ENCODE data around the gene GOLGA8G.
"Not testable (repeated sequence)": the region's sequence is repeated elsewhere in the genome, so short reads cannot be mapped to it uniquely, and the experiment has no call there.

The GOLGA8G gene, protein sequence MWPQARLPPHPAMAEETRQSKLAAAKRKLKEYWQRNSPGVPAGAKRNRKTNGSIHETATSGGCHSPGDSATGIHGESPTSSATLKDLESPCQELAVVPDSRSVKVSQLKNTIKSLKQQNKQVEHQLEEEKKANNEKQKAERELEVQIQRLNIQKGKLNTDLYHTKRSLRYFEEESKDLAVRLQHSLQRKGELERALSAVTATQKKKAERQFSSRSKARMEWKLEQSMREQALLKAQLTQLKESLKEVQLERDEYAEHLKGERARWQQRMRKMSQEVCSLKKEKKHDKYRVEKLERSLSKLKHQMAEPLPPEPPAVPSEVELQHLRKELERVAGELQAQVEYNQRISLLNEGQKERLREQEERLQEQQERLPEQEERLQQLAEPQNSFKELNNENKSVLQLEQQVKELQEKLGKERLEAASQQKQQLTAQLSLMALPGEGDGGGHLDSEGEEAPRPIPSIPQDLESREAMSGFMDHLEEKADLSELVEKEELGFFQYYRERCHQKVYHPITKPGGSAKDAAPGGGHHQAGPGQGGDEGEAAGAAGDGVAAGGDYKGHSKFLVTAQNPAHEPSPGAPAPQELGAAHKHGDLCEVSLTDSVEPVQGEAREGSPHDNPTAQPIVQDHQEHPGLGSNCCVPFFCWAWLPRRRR

DNA sequence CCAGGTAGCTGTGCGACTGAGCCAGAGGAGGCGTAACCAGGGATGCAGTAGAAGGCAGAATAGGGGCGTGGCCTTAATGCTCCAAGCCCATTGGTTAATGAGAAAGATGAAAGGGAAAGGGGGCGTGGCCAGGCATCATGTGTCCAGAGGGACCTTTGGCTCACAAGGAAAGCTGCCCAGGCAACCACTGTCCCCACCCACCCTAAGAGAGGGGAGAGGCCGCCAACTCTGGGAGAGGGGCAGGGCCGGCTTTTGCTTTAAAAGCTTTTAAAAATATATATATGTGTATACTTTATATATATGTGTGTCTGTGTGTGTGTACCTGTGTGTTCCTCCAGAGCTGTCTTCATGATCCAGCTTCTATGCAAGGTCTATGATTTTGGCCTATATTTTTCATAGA is at the start of gene GOLGA8G:
GOLGA8G (minus strand) TSS at position 18 of the 400 bp plus-strand sequence. CDS start 62 bp downstream, outside the sequence.
- not testable (repeated sequence) for H3K36me3 ChIP-seq (ENCODE audit: insufficient read depth, low read depth, low read length); H3K27me3 ChIP-seq (ENCODE audit: insufficient read depth, low read length); H3K4me3 ChIP-seq (ENCODE audit: low read length); H3K9me3 ChIP-seq (ENCODE audit: insufficient read depth, low read depth, low read length); H3K27ac ChIP-seq (ENCODE audit: low read length); H3K4me1 ChIP-seq (ENCODE audit: insufficient read depth, low read length); H3K9ac ChIP-seq (ENCODE audit: low read depth, low read length)

DNA sequence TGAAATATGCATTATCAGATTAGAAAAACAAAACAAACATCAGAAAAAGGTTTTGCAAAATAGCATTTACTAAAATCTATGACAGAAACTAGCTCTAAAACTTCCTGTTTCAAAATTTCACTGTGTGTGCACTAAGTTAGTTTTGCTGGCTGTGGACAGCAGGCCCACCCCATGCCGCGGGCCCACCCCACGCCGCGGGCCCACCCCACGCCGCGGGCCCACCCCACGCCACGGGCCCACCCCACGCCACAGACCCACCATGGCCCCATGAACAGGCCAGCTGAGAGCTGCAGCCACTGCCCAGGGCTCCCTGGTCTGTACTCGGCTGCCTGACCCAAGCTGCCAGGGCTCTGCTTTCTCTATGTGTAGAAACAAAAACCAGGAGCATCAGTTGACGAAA is 40.6 kb upstream of the GOLGA8G start:
- not testable (repeated sequence) for H3K9ac ChIP-seq (ENCODE audit: low read depth, low read length); H3K4me1 ChIP-seq (ENCODE audit: insufficient read depth, low read length); H3K4me3 ChIP-seq (ENCODE audit: low read length); H3K27me3 ChIP-seq (ENCODE audit: insufficient read depth, low read length); H3K27ac ChIP-seq (ENCODE audit: low read length); H3K36me3 ChIP-seq (ENCODE audit: insufficient read depth, low read depth, low read length); H3K9me3 ChIP-seq (ENCODE audit: insufficient read depth, low read depth, low read length)

DNA sequence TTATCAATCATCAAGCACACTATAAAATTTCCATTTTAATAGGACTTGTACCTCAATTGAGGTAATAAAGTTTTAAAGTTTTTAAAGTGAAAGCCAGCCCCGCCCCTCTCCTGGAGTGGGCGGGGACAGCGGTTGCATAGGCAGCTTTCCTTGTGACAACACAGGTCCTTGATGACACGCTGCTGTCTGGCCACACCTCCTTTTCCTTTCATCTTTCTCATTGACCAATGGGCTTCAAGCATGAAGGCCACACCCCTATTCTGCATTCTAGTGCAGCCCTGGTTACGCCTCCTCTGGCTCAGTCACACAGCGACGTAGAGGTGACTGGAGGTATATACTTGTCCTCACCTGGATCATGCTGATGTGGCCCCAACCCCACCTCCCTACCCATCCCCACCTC is 20.5 kb upstream of the GOLGA8G start, which contains the start of gene GOLGA6L25:
GOLGA6L25 (plus strand) TSS at position 301 of the 400 bp plus-strand sequence; CDS start at position 362, 61 bp downstream.
- not testable (repeated sequence) for H3K27me3 ChIP-seq (ENCODE audit: insufficient read depth, low read length); H3K4me3 ChIP-seq (ENCODE audit: low read length); H3K36me3 ChIP-seq (ENCODE audit: insufficient read depth, low read depth, low read length)

DNA sequence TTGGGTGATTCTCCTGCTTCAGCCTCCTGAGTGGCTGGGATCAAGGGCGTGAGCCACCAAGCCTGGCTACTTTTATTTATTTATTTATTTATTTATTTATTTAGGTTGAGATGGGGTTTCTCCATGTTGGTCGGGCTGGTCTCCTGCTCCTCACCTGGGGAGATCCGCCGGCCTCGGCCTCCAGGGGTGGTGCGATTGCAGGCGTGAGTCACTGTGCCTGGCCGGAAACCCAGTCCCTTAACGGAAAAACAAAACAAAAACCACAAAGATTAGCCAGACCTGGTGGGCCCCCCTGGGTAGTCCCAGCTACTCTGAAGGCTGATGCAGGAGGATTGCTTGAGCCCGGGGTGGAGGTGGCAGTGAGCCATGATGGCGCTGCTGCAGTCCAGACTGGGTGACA is 17.6 kb downstream of the GOLGA8G start:
- H3K27me3 ChIP-seq (ENCODE audit: insufficient read depth, low read length); H3K4me1 ChIP-seq (ENCODE audit: insufficient read depth, low read length); H3K27ac ChIP-seq (ENCODE audit: low read length); H3K4me3 ChIP-seq (ENCODE audit: low read length); H3K9ac ChIP-seq (ENCODE audit: low read depth, low read length); H3K36me3 ChIP-seq (ENCODE audit: insufficient read depth, low read depth, low read length); H3K9me3 ChIP-seq (ENCODE audit: insufficient read depth, low read depth, low read length): not testable (repeated sequence)

More for the DNA sequence above, 20.5 kb upstream of the GOLGA8G start, which contains the start of gene GOLGA6L25:
- H3K27ac ChIP-seq (ENCODE audit: low read length); H3K9me3 ChIP-seq (ENCODE audit: insufficient read depth, low read depth, low read length); H3K4me1 ChIP-seq (ENCODE audit: insufficient read depth, low read length); H3K9ac ChIP-seq (ENCODE audit: low read depth, low read length): not testable (repeated sequence)

DNA sequence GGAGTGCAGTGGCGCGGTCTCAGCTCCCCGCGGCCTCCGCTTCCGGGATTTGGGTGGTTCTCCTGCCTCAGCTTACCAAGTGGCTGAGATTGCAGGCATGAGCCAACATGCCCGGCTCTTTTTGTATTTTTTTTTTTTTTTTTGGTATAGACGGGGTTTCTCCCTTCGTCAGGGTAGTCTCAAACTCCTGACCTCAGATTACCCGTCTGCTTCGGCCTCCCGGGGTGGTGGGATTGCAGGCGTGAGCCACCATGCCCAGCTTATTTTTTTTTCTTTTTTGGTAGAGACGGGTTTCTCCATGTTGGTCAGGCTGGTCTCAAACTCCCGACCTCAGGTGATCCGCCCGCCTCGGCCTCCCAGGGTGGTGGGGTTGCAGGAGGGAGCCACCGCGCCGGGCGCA is 18.6 kb downstream of the GOLGA8G start:
- H3K4me3 ChIP-seq (ENCODE audit: low read length); H3K9ac ChIP-seq (ENCODE audit: low read depth, low read length); H3K4me1 ChIP-seq (ENCODE audit: insufficient read depth, low read length); H3K36me3 ChIP-seq (ENCODE audit: insufficient read depth, low read depth, low read length); H3K27me3 ChIP-seq (ENCODE audit: insufficient read depth, low read length); H3K27ac ChIP-seq (ENCODE audit: low read length); H3K9me3 ChIP-seq (ENCODE audit: insufficient read depth, low read depth, low read length): not testable (repeated sequence)

DNA sequence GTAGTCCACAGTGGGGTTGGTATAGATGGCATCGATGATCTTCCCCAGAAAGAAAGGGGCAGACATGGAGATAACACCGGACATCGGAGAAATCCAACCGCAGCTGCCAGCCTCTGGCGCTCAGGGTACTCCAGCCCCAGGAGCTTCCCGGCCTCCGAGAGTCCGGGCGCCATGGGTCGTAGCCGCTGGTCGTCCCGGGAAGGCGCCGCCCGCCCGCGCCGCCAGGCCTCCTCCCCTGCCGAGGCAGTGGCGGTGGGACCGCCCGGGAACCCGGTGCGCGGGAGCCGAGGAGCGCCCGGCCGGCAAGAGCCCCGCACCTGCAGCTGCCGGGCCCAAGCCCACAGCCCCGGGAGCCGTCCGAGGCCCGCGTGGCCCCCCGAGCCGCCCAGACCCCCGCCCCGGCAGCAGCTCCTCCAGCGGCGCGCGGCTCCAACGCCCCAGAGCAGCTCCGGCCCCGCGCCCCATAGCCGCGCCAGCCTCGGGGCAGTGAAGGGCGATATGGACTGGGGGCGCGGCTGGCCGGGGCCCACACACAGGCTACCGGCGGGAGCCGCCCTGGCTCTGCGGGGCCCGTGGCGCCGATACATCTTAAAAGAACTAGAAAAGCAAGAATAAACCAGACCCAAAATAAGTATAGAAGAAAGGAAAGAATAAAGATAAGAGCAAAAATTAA is 24.4 kb downstream of the GOLGA8G start:
- H3K27ac ChIP-seq (ENCODE audit: low read length); H3K9me3 ChIP-seq (ENCODE audit: insufficient read depth, low read depth, low read length); H3K4me3 ChIP-seq (ENCODE audit: low read length); H3K36me3 ChIP-seq (ENCODE audit: insufficient read depth, low read depth, low read length); H3K4me1 ChIP-seq (ENCODE audit: insufficient read depth, low read length); H3K27me3 ChIP-seq (ENCODE audit: insufficient read depth, low read length); H3K9ac ChIP-seq (ENCODE audit: low read depth, low read length): not testable (repeated sequence)

DNA sequence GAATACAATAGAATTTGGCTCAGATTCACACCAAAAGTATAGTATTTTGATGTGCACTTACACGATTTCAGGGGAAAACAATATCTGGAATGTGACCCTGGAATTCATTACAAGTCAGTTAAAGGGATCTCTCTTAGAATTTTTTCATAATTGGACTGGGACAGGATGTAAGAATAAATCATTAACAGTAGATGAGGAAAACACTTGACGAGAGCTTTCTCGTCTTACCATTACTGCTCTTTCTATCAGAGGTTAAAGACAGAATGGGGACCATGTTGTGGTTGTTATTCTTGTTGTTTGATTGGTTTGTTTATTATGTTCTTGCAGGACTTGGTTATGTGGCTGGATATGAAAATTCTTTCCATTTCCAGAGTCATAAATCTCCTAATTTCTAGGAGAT is 51.4 kb downstream of the GOLGA8G start:
- H3K36me3 ChIP-seq (ENCODE audit: insufficient read depth, low read depth, low read length); H3K9me3 ChIP-seq (ENCODE audit: insufficient read depth, low read depth, low read length); H3K4me3 ChIP-seq (ENCODE audit: low read length); H3K27me3 ChIP-seq (ENCODE audit: insufficient read depth, low read length); H3K27ac ChIP-seq (ENCODE audit: low read length); H3K4me1 ChIP-seq (ENCODE audit: insufficient read depth, low read length); H3K9ac ChIP-seq (ENCODE audit: low read depth, low read length): not testable (repeated sequence)
